Measurements from ENCODE around the gene IFI44L.

- TF ChIP-seq POLR2A (IDR thresholded peaks at IDR 0.05) (no peak), CTCF (IDR thresholded peaks at IDR 0.05) (no peak)
Measured at GRCh38 chr1:78667939-78668338, 47.7 kb downstream of the IFI44L start.

Data from vagina (tissue), 2 donors.